ENCODE data around the gene KCMF1. TPM values are rescaled to one million over a fixed set of nuclear protein-coding genes. Genes with fewer than 3 reads are reported as not detected.

KCMF1 gene
- total and polyA plus RNA-seq, 2 of the 13 experiments (the other 11 are each of a cell fraction or from before 2014, with no cell fraction given): 62.1 to 116 TPM

DNA sequence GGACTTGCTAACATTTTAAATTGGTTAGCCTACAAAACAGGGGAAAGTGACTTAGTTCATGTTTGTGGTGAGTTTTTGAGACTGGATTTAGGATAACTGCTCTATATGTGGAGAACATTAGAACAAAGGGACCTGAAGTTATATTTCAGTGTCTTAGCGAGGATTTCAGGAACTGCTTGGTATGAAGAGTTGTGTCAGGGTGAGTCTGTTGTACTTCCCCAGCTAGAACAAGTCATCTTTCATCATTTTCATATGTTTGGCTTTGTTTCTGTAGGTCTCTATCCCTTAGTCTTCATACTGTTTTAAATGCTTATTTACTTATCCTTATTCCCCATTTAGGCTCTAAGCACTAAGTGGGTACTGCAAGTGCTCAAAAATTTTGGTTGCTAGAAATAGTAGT is 41.9 kb downstream of the KCMF1 start:
- no peak for ATAC-seq
- Histone ChIP-seq H3K36me3 (replicated peaks in 1 of 2; ENCODE audit: control insufficient read depth in 1 of 2, insufficient read depth in 2 of 2, low read length in 2 of 2) (peaks cover 5 to 14% of the 10 kb centered on the region in 2 experiments), H4K20me1 (ENCODE audit: insufficient read depth, low read length) (peaks cover 43% of the 10 kb centered on the region), H2AFZ (ENCODE audit: low read length) (no peak overlapping the region), H3K4me1 (ENCODE audit: insufficient read depth, low read length) (peaks cover 18% of the 10 kb centered on the region), H3K4me2 (ENCODE audit: low read depth, low read length) (no peak overlapping the region), H3K27me3 (ENCODE audit: control insufficient read depth in 1 of 2, insufficient read depth in 2 of 2, low read length in 2 of 2) (no peaks in the 10 kb centered on the region), H3K4me3 (replicated peaks in 1 of 3; ENCODE audit: insufficient read depth in 1 of 3, low read depth in 2 of 3, low read length in 3 of 3) (no peak overlapping the region), H3K79me2 (ENCODE audit: insufficient read depth, low read length) (peaks cover 85% of the 10 kb centered on the region), H3K9me3 (ENCODE audit: low read length) (no peaks in the 10 kb centered on the region), H3K27ac (ENCODE audit: extremely low read length, insufficient read depth, low read length) (no peak overlapping the region), H3K9ac (ENCODE audit: insufficient read depth, low read depth, low read length) (no peak overlapping the region)
- intact Hi-C loops (cut with micrococcal nuclease; ENCODE audit: unreplicated experiment): no loop called here
- ChIA-PET POLR2A (no interaction called here), CTCF (ENCODE audit: low intra/inter-chr PET ratio, low total read pairs) (interaction anchor here (5.4 kb wide), 1 partner anchor 87 kb away, joined by 64 read pairs; no protein-coding TSS in a partner anchor)
- in situ Hi-C loops (cut with HindIII; ENCODE audit: extremely low pct_ligation_motif_present, low pct_unique_long_range_greater_than_20kb): loop anchor here (5.0 kb wide), 1 partner anchor 86 kb away; no protein-coding TSS in a partner anchor
- BruUV-seq (replicated peaks): no TSS peak
- FAIRE-seq: no peak
- no peak for DNase-seq (ENCODE audit: low spot score)
- no peak for TF ChIP-seq ZFP36L1 (CRISPR knock-in tag; IDR thresholded peaks at IDR 0.05)
- no peak for TF ChIP-seq ZNF766 (CRISPR knock-in tag; IDR thresholded peaks at IDR 0.05; ENCODE audit: borderline replicate concordance)
- no peak for TF ChIP-seq CCAR2 (optimal IDR thresholded peaks at IDR 0.05; ENCODE audit: low read depth, low read length)
- no peak for TF ChIP-seq HNF1A (IDR thresholded peaks at IDR 0.05; ENCODE audit: low read depth)
- TF ChIP-seq HNF1A (CRISPR knock-in tag; IDR thresholded peaks at IDR 0.05; ENCODE audit: borderline replicate concordance): no peak
- TF ChIP-seq MXD3 (CRISPR knock-in tag; IDR thresholded peaks at IDR 0.05): no peak
- no peak for TF ChIP-seq ZNF546 (CRISPR knock-in tag; conservative IDR thresholded peaks at IDR 0.05)
- no peak for TF ChIP-seq SATB2 (CRISPR knock-in tag; IDR thresholded peaks at IDR 0.05)
- TF ChIP-seq CREB1 (IDR thresholded peaks at IDR 0.05): no peak
- no peak for TF ChIP-seq CREB1 (CRISPR knock-in tag; IDR thresholded peaks at IDR 0.05)
- no peak for TF ChIP-seq ZBTB20 (CRISPR knock-in tag; IDR thresholded peaks at IDR 0.05; ENCODE audit: borderline replicate concordance, low read depth)
- no peak for TF ChIP-seq THAP9 (CRISPR knock-in tag; IDR thresholded peaks at IDR 0.05; ENCODE audit: borderline replicate concordance)
- 96% methylated on average over 1 of the region's 1 CpG for WGBS (ENCODE audit: low lambda C conversion rate)
